Measurements from ENCODE around the gene HAPSTR1. TPM values are rescaled to one million over a fixed set of nuclear protein-coding genes. Genes with fewer than 3 reads are reported as not detected.

Gene HAPSTR1
- total RNA-seq, 1 donor, result 143 TPM

GRCh38 chr16:9097266-9098219 lies 6.1 kb downstream of the HAPSTR1 start:
- no peaks in the 10 kb centered on the region for H3K9me3 ChIP-seq (ENCODE audit: low read depth, low read length)
- H3K4me1 ChIP-seq (ENCODE audit: insufficient read depth, low read length), result peaks cover 92% of the 10 kb centered on the region
- no peak overlapping the region for H3K4me3 ChIP-seq (ENCODE audit: low read length)
- H3K27me3 ChIP-seq (ENCODE audit: insufficient read depth, low read length), result no peaks in the 10 kb centered on the region

DNA sequence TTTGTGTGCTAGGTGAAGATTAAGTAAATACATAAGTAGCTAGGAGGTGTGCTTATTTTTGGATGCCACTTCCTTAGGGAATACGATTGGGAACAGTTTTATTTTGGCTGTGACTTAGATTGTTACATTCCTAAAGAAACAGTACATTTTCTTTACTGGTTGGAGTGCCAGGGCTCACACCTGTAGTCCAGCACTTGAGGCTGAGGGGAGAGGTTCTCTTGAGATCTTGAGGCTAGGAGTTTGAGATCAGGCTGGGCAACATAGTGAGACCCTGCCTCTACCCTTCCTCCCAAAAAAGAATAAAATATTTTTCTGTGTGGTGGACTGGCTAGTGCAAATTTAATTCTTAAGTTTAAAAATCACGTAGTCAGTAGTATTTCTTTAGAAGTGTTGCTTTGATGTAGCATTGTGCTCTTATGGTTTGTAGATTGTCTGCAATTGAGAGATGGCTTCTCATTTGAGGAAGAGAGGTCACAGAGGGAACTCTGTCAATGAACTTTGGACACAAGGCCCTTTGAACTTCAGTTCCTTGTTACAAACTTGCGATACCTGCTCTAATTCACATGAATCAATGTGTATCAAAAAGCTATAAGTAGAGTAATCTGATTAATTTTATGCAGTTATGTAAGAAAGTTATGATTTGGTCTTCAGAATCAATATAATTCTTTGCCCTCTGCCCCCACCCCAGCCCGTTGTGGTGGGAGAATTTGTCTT lies 7.1 kb downstream of the HAPSTR1 start:
- peaks cover 97% of the 10 kb centered on the region for H3K4me1 ChIP-seq (ENCODE audit: insufficient read depth, low read length)
- H3K9me3 ChIP-seq (ENCODE audit: low read depth, low read length), result no peaks in the 10 kb centered on the region
- H3K4me3 ChIP-seq (ENCODE audit: low read length), result no peak overlapping the region
- H3K27me3 ChIP-seq (ENCODE audit: insufficient read depth, low read length), result no peaks in the 10 kb centered on the region

- H3K4me3 ChIP-seq (ENCODE audit: low read length), result no peak overlapping the region
- H3K27me3 ChIP-seq (ENCODE audit: insufficient read depth, low read length), result no peaks in the 10 kb centered on the region
- H3K4me1 ChIP-seq (ENCODE audit: insufficient read depth, low read length), result peaks cover 100% of the 10 kb centered on the region
- H3K9me3 ChIP-seq (ENCODE audit: low read depth, low read length), result no peaks in the 10 kb centered on the region
These were observed 7.7 kb downstream of the HAPSTR1 start for GRCh38 chr16:9099131-9099625.

GRCh38 chr16:9102379-9102778 lies 10.9 kb downstream of the HAPSTR1 start:
- no peaks in the 10 kb centered on the region for H3K9me3 ChIP-seq (ENCODE audit: low read depth, low read length)
- no peaks in the 10 kb centered on the region for H3K27me3 ChIP-seq (ENCODE audit: insufficient read depth, low read length)
- H3K4me3 ChIP-seq (ENCODE audit: low read length), result no peak overlapping the region
- H3K4me1 ChIP-seq (ENCODE audit: insufficient read depth, low read length), result peaks cover 84% of the 10 kb centered on the region

- no peaks in the 10 kb centered on the region for H3K27me3 ChIP-seq (ENCODE audit: insufficient read depth, low read length)
- no peak overlapping the region for H3K4me3 ChIP-seq (ENCODE audit: low read length)
- H3K4me1 ChIP-seq (ENCODE audit: insufficient read depth, low read length), result peaks cover 84% of the 10 kb centered on the region
- no peaks in the 10 kb centered on the region for H3K9me3 ChIP-seq (ENCODE audit: low read depth, low read length)
These were observed 11.5 kb downstream of the HAPSTR1 start for GRCh38 chr16:9102943-9103342.

- no peaks in the 10 kb centered on the region for H3K27me3 ChIP-seq (ENCODE audit: insufficient read depth, low read length)
These were observed 12.1 kb downstream of the HAPSTR1 start for GRCh38 chr16:9103546-9103945.

GRCh38 chr16:9105189-9105588 lies 13.7 kb downstream of the HAPSTR1 start:
- H3K4me1 ChIP-seq (ENCODE audit: insufficient read depth, low read length), result peaks cover 84% of the 10 kb centered on the region
- no peaks in the 10 kb centered on the region for H3K9me3 ChIP-seq (ENCODE audit: low read depth, low read length)
- no peak overlapping the region for H3K4me3 ChIP-seq (ENCODE audit: low read length)
- no peaks in the 10 kb centered on the region for H3K27me3 ChIP-seq (ENCODE audit: insufficient read depth, low read length)

More at GRCh38 chr16:9103546-9103945, 12.1 kb downstream of the HAPSTR1 start:
- H3K9me3 ChIP-seq (ENCODE audit: low read depth, low read length), result no peaks in the 10 kb centered on the region
- H3K4me3 ChIP-seq (ENCODE audit: low read length), result no peak overlapping the region
- peaks cover 84% of the 10 kb centered on the region for H3K4me1 ChIP-seq (ENCODE audit: insufficient read depth, low read length)

GRCh38 chr16:9107025-9107970 lies 15.9 kb downstream of the HAPSTR1 start:
- Histone ChIP-seq H3K27me3 (ENCODE audit: insufficient read depth, low read length) (no peaks in the 10 kb centered on the region), H3K4me1 (ENCODE audit: insufficient read depth, low read length) (peaks cover 81% of the 10 kb centered on the region), H3K9me3 (ENCODE audit: low read depth, low read length) (no peaks in the 10 kb centered on the region), H3K4me3 (ENCODE audit: low read length) (no peak overlapping the region)

DNA sequence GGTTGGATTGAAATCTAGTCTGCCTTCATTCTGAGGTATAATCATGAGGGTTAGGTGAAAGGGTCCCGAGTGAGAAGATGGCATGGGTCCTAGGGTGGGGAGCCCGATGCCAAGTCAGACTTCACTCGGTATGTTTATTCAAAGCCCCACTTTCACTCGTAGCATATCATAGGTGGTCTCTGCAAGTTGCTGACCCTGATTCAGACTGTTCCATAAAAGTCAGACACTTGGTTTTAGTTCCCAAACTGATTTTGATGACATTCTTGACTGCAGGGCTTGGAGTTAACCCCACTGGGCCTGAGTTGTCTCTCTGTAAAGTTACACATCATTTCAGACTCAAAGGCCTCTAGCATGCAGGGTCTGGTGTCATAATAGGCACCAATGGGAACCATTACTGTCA lies 17.8 kb downstream of the HAPSTR1 start:
- Histone ChIP-seq H3K9me3 (ENCODE audit: low read depth, low read length) (no peaks in the 10 kb centered on the region), H3K4me3 (ENCODE audit: low read length) (no peak overlapping the region), H3K4me1 (ENCODE audit: insufficient read depth, low read length) (peaks cover 79% of the 10 kb centered on the region), H3K27me3 (ENCODE audit: insufficient read depth, low read length) (no peaks in the 10 kb centered on the region)

DNA sequence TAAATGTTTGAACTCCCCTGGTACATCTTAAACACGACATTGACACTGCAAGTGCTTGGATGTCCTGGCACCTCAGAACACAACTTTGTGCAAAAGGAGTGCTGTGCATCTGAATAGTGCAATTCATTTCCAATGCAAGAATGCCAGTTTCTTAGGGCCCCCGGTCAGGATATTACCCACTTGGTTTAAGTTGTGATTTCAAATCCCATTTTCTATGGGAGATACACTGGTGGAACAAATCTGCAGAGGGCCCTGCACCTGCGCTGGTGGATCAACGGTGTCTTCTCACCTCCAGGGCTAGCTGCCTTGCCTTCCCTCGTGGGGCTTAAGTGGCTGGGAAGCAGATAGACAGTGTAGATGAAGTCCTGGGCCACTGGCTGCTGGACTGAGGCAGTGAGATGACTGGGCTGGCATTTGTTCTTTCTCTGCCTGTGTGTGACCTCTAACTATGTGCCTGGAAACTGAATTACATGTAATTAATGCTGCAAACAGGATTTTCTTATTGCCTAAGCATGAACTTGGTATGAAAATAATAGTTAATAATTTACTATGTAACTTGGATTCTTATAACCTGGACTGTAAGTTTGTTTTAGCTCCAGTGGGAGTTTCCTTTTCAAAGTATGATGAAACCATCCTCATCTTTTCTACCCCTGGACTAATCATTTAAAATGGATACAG lies 20.9 kb downstream of the HAPSTR1 start:
- peaks cover 71% of the 10 kb centered on the region for H3K4me1 ChIP-seq (ENCODE audit: insufficient read depth, low read length)
- H3K27me3 ChIP-seq (ENCODE audit: insufficient read depth, low read length), result no peaks in the 10 kb centered on the region
- H3K4me3 ChIP-seq (ENCODE audit: low read length), result no peak overlapping the region
- no peaks in the 10 kb centered on the region for H3K9me3 ChIP-seq (ENCODE audit: low read depth, low read length)

GRCh38 chr16:9112844-9113186 lies 21.4 kb downstream of the HAPSTR1 start:
- no peaks in the 10 kb centered on the region for H3K27me3 ChIP-seq (ENCODE audit: insufficient read depth, low read length)
- H3K9me3 ChIP-seq (ENCODE audit: low read depth, low read length), result no peaks in the 10 kb centered on the region
- no peak overlapping the region for H3K4me3 ChIP-seq (ENCODE audit: low read length)
- H3K4me1 ChIP-seq (ENCODE audit: insufficient read depth, low read length), result peaks cover 66% of the 10 kb centered on the region

DNA sequence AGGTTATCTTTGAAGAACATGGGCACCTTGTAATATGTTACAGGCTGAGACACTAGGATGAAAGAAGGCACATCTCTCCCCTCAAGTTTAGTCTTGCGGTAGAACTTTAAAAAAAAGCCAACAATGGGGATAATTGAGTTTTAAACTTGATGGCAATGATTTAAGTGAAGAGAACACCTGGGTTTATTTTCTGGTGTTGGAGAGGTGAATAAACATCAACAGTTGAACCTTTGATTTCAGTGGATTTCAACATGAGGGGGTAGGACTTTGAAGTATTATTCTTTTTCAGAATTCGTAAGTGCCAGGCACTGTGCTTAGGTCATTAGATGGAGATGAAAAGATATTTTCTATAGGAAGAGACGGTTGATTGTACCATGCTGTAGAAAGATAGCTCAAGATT lies 22.3 kb downstream of the HAPSTR1 start:
- H3K4me1 ChIP-seq (ENCODE audit: insufficient read depth, low read length), result peaks cover 57% of the 10 kb centered on the region
- no peaks in the 10 kb centered on the region for H3K9me3 ChIP-seq (ENCODE audit: low read depth, low read length)
- H3K27me3 ChIP-seq (ENCODE audit: insufficient read depth, low read length), result no peaks in the 10 kb centered on the region
- no peak overlapping the region for H3K4me3 ChIP-seq (ENCODE audit: low read length)

- Histone ChIP-seq H3K4me1 (ENCODE audit: insufficient read depth, low read length) (peaks cover 53% of the 10 kb centered on the region), H3K4me3 (ENCODE audit: low read length) (no peak overlapping the region), H3K9me3 (ENCODE audit: low read depth, low read length) (no peaks in the 10 kb centered on the region), H3K27me3 (ENCODE audit: insufficient read depth, low read length) (no peaks in the 10 kb centered on the region)
These were observed 22.7 kb downstream of the HAPSTR1 start for GRCh38 chr16:9114112-9114511.

GRCh38 chr16:9114842-9115241 lies 23.4 kb downstream of the HAPSTR1 start:
- peaks cover 45% of the 10 kb centered on the region for H3K4me1 ChIP-seq (ENCODE audit: insufficient read depth, low read length)

More at GRCh38 chr16:9114842-9115241, 23.4 kb downstream of the HAPSTR1 start:
- H3K4me3 ChIP-seq (ENCODE audit: low read length), result no peak overlapping the region
- H3K9me3 ChIP-seq (ENCODE audit: low read depth, low read length), result no peaks in the 10 kb centered on the region
- no peaks in the 10 kb centered on the region for H3K27me3 ChIP-seq (ENCODE audit: insufficient read depth, low read length)

Data from mononuclear cell (primary cell).